Fibroblast of the aortic adventitia (primary cell): ENCODE measurements around the gene ST7. TPM values are rescaled to one million over a fixed set of nuclear protein-coding genes. Genes with fewer than 3 reads are reported as not detected.
A peak's percentile ranks its signal among the peaks of the same experiment; 100 is the strongest.
"Not testable (repeated sequence)": the region's sequence is repeated elsewhere in the genome, so short reads cannot be mapped to it uniquely, and the experiment has no call there.

Experiments used
- DNase-seq: peaks from one replicate; pipeline ENCODE4 v3.0.0-alpha.2; 2010; ENCODE audit warnings: low read depth
- H3K4me3 ChIP-seq: 2 replicates; pipeline ENCODE4 v1.5.1; 2011; ENCODE audit warnings: low read depth, mild to moderate bottlenecking, control low read depth, low read length, moderate library complexity
- CTCF ChIP-seq: IDR thresholded peaks from 2 replicates; pipeline ENCODE4 v1.5.1; 2011; ENCODE audit warnings: mild to moderate bottlenecking, low read length, control low read depth, inconsistent platforms; ENCODE audit not compliant: insufficient read depth
- total RNA-seq: library from RNA; depleted of rRNA; stranded (reverse); fragments of >200 nt; gene quantifications from 2 replicates; pipeline ENCODE4 v1.2.3, GENCODE V29; 2012; ENCODE audit warnings: low replicate concordance

The ST7 gene
- total RNA-seq, 1 donor = 22.7 TPM

DNA sequence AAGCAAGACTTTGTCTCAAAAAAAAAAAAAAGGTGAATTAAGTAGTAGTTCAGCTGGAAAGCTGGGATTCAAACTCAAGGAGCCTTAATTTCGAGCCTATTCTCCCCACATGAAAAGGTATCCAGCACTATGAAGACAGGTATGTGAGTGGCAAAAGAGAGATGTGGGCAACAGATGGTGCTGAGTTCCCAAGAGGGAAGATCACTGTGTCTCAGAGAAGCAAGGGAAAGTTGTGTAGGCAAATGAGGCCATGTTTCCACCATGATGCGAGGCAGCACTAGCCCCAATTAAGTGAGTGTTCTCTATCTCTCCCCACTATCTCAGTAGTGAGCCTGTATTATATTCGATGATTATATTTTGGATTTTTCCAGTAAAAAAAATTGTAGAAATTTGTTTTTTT lies 19.8 kb upstream of the ST7 start:
- no peak for TF ChIP-seq CTCF

DNA sequence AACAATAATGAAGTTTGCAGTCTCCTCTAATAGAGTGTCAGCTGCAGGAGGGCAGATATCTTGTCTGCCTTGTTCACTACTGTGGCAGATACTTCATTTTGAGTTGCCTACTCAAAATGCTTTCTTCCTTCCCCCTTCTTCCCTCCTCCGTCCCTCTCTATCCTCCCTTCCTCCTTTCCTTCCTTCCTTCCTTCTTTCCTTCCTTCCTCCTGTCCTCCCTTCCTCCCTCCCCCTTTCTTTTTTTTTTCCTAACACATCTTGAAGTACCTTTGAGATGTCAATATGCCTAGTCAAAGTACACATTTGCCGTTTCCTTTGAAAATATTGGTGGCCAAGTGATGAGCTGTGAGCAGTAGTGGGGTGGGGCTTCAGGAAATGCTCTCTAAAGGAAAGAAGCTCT lies 18.7 kb upstream of the ST7 start:
- no peak for DNase-seq
- H3K4me3 ChIP-seq = no peak overlapping the region
- no peak for TF ChIP-seq CTCF

More for the DNA sequence above, 19.8 kb upstream of the ST7 start:
- no peak for DNase-seq
- H3K4me3 ChIP-seq = no peak overlapping the region

- H3K4me3 ChIP-seq, DNase-seq: not testable (repeated sequence)
These were observed 16.5 kb upstream of the ST7 start for GRCh38 chr7:116936844-116937243.

DNA sequence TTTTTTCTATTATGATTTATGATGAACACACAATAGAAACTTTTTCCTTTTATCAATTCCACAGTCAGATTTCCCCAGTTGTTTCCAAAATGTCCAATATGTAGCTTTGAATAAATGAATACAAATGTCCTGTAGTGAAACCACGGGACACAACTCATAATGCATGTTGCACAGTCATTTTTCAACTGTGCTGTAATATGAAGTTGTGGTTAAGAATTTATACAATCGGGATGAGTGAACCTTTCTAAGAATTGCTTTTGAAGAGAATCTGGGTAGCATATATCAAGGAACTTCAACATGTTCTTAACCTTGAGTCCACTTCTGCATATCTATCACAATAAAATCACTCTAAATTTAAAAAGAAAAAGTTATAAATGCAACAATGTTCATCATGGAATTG lies 14.6 kb upstream of the ST7 start:
- H3K4me3 ChIP-seq = no peak overlapping the region
- DNase-seq = no peak
- no peak for TF ChIP-seq CTCF

DNA sequence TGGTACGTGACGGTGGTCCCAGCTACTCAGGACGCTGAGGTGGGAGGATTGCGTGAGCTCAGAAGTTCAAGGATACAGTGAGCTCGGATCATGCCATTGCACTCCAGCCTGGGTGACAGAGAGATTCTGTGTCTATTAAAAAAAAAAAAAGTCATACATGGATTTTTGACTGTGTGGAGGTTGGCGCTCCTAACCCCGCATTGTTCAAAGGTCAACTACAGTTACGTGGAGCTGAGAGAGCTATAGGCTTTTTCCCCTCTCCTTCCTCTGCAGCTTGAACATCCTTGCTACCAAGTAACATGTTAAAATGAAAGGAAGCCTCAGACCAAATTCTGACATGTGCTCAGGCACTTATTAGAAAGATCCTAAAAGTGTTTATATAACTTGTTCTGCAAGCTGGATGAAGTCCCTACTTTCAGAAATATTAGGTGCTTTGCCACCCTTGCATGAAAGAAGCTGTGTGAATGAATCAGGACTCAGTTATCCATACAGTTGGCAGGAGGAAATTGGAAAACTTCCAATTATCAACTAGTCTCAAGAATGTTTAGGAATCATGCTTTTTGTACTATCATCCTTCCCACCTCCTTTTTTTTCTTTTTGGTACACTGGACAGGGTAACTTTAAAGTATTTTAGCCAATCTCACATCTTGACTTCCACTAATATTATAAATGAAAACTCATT lies 12.5 kb upstream of the ST7 start:
- DNase-seq = peak; percentile 20
- no peak overlapping the region for H3K4me3 ChIP-seq
- TF ChIP-seq CTCF = no peak

DNA sequence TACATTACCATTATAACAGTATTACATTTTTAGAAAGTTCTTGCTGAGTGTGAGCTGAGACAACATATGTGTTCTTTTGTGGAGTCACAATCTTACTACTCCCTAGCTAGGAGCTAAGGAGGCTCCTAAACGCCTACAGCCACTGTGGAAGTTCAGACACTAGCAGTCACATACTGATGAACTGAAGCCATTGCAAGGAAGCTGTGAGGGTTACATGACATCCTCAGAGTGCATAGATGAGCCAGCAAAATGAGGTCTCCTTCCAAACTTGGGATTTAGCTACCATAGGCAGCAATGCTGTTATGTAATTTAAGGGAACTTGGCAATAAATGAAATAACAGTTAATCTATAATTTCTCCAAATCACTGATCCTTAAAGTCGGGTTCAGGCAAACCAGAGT lies 10.8 kb upstream of the ST7 start:
- no peak for DNase-seq
- H3K4me3 ChIP-seq = no peak overlapping the region
- no peak for TF ChIP-seq CTCF

DNA sequence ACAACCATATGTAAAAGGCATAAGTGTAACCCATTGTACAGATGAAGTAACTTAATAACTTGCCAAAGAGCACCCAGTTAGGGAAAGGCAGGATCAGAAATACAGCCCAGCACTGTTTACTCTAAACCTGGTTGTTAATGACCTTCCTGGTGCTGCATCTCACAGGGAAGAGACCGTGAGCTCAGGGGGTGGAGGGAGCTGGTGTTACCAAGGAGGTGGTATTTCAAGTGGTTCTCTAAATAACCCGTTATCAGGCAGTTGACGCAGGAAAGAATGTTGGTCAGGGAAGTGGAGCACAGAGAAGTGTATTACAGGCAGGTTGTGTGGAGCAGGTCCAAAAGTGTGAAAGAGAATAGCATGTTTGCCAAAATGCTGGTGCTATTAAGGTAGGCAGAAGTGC lies 4.4 kb upstream of the ST7 start:
- DNase-seq = no peak
- no peak for TF ChIP-seq CTCF
- H3K4me3 ChIP-seq = no peak overlapping the region
